Activated B cell treated with CpG ODN at 0.5 μM for 24 hours (primary cell): ENCODE results near the gene OSBPL10. TPM values are rescaled to one million over a fixed set of nuclear protein-coding genes. Genes with fewer than 3 reads are reported as not detected.

Source experiments
- ATAC-seq: fragments of 200-7000 bp; cut with Tn5 transposase; one replicate; pipeline ENCODE4 v1.10.0; 2021; ENCODE audit warnings: low read depth, mild to moderate bottlenecking, moderate library complexity
- CTCF ChIA-PET: fragments of 350-600 bp; sonication (Branson Sonifier 250); formaldehyde crosslinking; loops from one replicate; lab custom pipeline; 2021; ENCODE audit warnings: antibody characterized with exemption; lab: Charles Lee
- POLR2A ChIA-PET: fragments of 350-600 bp; sonication (Branson Sonifier 250); formaldehyde crosslinking; loops from one replicate; lab custom pipeline; 2021; ENCODE audit warnings: antibody characterized with exemption; lab: Charles Lee
- DNase-seq: peaks from one replicate; pipeline ENCODE4 v3.0.0; 2022
- H3K27ac Mint-ChIP-seq: one replicate; pipeline ENCODE4 v1.8.0; 2020; ENCODE audit warnings: mixed read lengths
- H3K27me3 Mint-ChIP-seq: one replicate; pipeline ENCODE4 v1.8.0; 2021; ENCODE audit warnings: mixed read lengths
- H3K36me3 Mint-ChIP-seq: one replicate; pipeline ENCODE4 v1.8.0; 2021; ENCODE audit warnings: low read depth, mixed read lengths
- H3K4me1 Mint-ChIP-seq: one replicate; pipeline ENCODE4 v1.8.0; 2021; ENCODE audit warnings: mixed read lengths
- H3K4me3 Mint-ChIP-seq: one replicate; pipeline ENCODE4 v1.8.0; 2020; ENCODE audit warnings: mild to moderate bottlenecking, mixed read lengths
- H3K9me3 Mint-ChIP-seq: one replicate; pipeline ENCODE4 v1.8.0; 2020; ENCODE audit warnings: mixed read lengths
- CTCF ChIP-seq: fragments of 200-600 bp; IDR thresholded peaks from one replicate; pipeline ENCODE4 v1.8.0; 2022; ENCODE audit warnings: antibody characterized with exemption, mild to moderate bottlenecking
- intact Hi-C: fragments of 100-400 bp; cut with micrococcal nuclease; formaldehyde crosslinking; loops from one replicate; pipeline ENCODE4 v1.15.1; 2024
- total RNA-seq: library from RNA; stranded (reverse); gene quantifications from 2 replicates; pipeline ENCODE4 v1.2.3, GENCODE V29; 2022

Gene OSBPL10
- total RNA-seq, 1 donor from 2014 or later: 137 TPM

- intact Hi-C loops: no loop called here
- DNase-seq (no peak), ATAC-seq (no peak)
- ChIA-PET POLR2A (no interaction called here), CTCF (interaction anchor here (0.9 to 1.5 kb wide), 2 partner anchors 19 to 38 kb away, joined by 3 read pairs; no protein-coding TSS in a partner anchor)
- Mint-ChIP-seq H3K36me3 (peaks cover 41% of the 10 kb centered on the region), H3K27ac (peak overlapping the region; percentile 46), H3K9me3 (no peaks in the 10 kb centered on the region), H3K4me3 (no peak overlapping the region), H3K27me3 (no peaks in the 10 kb centered on the region), H3K4me1 (peaks cover 83% of the 10 kb centered on the region)
- no peak for TF ChIP-seq CTCF
These were observed 129.8 kb downstream of the OSBPL10 start for GRCh38 chr3:31851278-31851677.

- H3K4me1 Mint-ChIP-seq: peaks cover 79% of the 10 kb centered on the region
- no peak overlapping the region for H3K4me3 Mint-ChIP-seq
- H3K9me3 Mint-ChIP-seq: no peaks in the 10 kb centered on the region
- ChIA-PET CTCF (no interaction called here), POLR2A (interaction anchor here (1.2 kb wide), 1 partner anchor 65 kb away, joined by 4 read pairs; no protein-coding TSS in a partner anchor)
- H3K27me3 Mint-ChIP-seq: no peaks in the 10 kb centered on the region
- DNase-seq (no peak), ATAC-seq (no peak)
- H3K27ac Mint-ChIP-seq: peak overlapping the region; percentile 74
- H3K36me3 Mint-ChIP-seq: peaks cover 51% of the 10 kb centered on the region
- intact Hi-C loops: no loop called here
- TF ChIP-seq CTCF: no peak
These were observed 132.2 kb downstream of the OSBPL10 start for GRCh38 chr3:31848911-31849310.

GRCh38 chr3:31848163-31848818, 132.8 kb downstream of the OSBPL10 start:
- ChIA-PET POLR2A (interaction anchor here (1.2 kb wide), 1 partner anchor 66 kb away, joined by 4 read pairs; no protein-coding TSS in a partner anchor), CTCF (no interaction called here)
- Mint-ChIP-seq H3K36me3 (peaks cover 55% of the 10 kb centered on the region), H3K27ac (peak overlapping the region; percentile 26), H3K4me1 (peaks cover 79% of the 10 kb centered on the region), H3K9me3 (no peaks in the 10 kb centered on the region), H3K27me3 (no peaks in the 10 kb centered on the region), H3K4me3 (no peak overlapping the region)
- TF ChIP-seq CTCF: no peak
- no peak for DNase-seq
- no peak for ATAC-seq
- intact Hi-C loops: no loop called here

GRCh38 chr3:31847760-31848159, 133.3 kb downstream of the OSBPL10 start:
- ChIA-PET POLR2A (no interaction called here), CTCF (interaction anchor here (1.7 kb wide), 1 partner anchor 296 kb away, joined by 5 read pairs; no protein-coding TSS in a partner anchor)
- Mint-ChIP-seq H3K36me3 (peaks cover 59% of the 10 kb centered on the region), H3K9me3 (no peaks in the 10 kb centered on the region), H3K4me3 (no peak overlapping the region), H3K27me3 (no peaks in the 10 kb centered on the region), H3K27ac (no peak overlapping the region), H3K4me1 (peaks cover 78% of the 10 kb centered on the region)
- TF ChIP-seq CTCF: no peak
- intact Hi-C loops: no loop called here
- ATAC-seq: no peak
- no peak for DNase-seq

- Mint-ChIP-seq H3K27ac (no peak overlapping the region), H3K4me1 (peaks cover 49% of the 10 kb centered on the region)
- POLR2A ChIA-PET: no interaction called here
These were observed 139.5 kb downstream of the OSBPL10 start for GRCh38 chr3:31841515-31841914.

More at GRCh38 chr3:31841515-31841914, 139.5 kb downstream of the OSBPL10 start:
- CTCF ChIA-PET: no interaction called here
- ATAC-seq: no peak
- DNase-seq: no peak
- no peak overlapping the region for H3K4me3 Mint-ChIP-seq
- H3K27me3 Mint-ChIP-seq: no peaks in the 10 kb centered on the region
- TF ChIP-seq CTCF: no peak
- no peaks in the 10 kb centered on the region for H3K9me3 Mint-ChIP-seq
- peaks cover 52% of the 10 kb centered on the region for H3K36me3 Mint-ChIP-seq
- intact Hi-C loops: no loop called here
